ENCODE measurements around the gene MESD. TPM values are rescaled to one million over a fixed set of nuclear protein-coding genes. Genes with fewer than 3 reads are reported as not detected.

The MESD gene
- total RNA-seq, 1 experiment from 2014 or later, result 47.3 TPM

DNA sequence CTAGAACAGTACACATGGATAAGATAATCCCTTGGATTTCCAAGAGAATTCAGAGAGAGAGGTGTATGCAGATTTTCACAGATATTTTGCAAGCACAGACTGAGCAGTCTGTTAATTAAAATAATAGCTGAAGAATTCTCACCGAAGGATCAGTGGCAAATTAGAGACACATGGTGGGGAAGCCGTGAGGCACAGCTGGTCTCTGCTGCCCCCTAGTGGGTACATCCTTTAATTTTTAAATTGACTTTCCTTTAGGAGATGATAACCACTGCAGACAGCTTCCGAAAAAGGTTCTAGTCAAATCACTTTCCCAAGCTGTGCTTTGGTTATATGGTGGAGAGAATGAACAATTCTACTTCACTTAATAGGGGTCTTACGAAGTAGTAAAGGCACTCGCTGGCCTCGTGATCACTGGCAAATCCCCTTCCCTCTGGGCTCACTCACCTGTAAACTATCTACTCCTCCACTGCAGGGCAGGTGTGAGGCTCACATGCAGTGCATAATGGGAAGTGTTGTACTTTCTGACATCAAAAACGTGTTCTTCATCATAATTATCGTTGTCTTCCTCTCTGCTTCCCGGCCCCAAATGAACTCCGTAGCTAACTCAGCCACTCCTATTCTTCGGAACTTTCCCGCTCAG, 19.5 kb downstream of the MESD start:
- Mint-ChIP-seq H3K4me1 (ENCODE audit: low read depth, unreplicated experiment) (peaks cover 23% of the 10 kb centered on the region), H3K27ac (ENCODE audit: unreplicated experiment) (peak overlapping the region; percentile 46), H3K36me3 (ENCODE audit: insufficient read depth, unreplicated experiment) (peaks cover 31% of the 10 kb centered on the region), H3K9me3 (ENCODE audit: low read depth, unreplicated experiment) (no peaks in the 10 kb centered on the region), H3K27me3 (ENCODE audit: unreplicated experiment) (no peaks in the 10 kb centered on the region), H3K4me3 (ENCODE audit: low read depth, unreplicated experiment) (no peak overlapping the region)
- DNase-seq, result peak; percentile 84
- CTCF ChIA-PET, result interaction anchor here (0.6 to 2.2 kb wide), 13 partner anchors 11 to 404 kb away, joined by 3 to 27 read pairs (median 4); partner anchors contain the start of gene CEMIP
- BruUV-seq (replicated peaks), result no TSS peak
- intact Hi-C loops (cut with micrococcal nuclease; ENCODE audit: unreplicated experiment), result loop anchor here (1.0 to 5.0 kb wide), 7 partner anchors 113 to 515 kb away; no protein-coding TSS in a partner anchor
- peak; percentile 85 for TF ChIP-seq CTCF (IDR thresholded peaks at IDR 0.05; ENCODE audit: unreplicated experiment)

DNA sequence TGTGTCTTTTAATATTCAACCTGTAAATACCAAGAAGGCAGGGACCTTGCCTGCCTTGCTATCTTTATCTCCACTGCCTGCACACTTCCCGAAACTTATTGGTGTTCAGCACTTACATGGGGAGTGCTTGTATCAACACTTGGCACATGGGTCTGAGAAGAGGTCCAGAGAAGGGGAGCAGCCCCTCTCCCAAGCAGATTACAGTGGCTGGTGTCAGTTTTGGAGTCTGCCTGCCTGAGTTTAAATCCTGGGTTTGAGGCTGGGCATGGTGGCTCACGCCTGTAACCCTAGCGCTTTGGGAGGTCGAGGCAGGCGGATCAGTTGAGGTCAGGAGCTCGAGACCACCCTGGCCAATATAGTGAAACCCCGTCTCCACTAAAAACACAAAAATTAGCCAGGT, 20.3 kb downstream of the MESD start:
- BruUV-seq (replicated peaks), result no TSS peak
- intact Hi-C loops (cut with micrococcal nuclease; ENCODE audit: unreplicated experiment), result no loop called here

GRCh38 chr15:80967991-80968510, 21.6 kb downstream of the MESD start:
- Mint-ChIP-seq H3K4me3 (ENCODE audit: low read depth, unreplicated experiment) (no peak overlapping the region), H3K9me3 (ENCODE audit: low read depth, unreplicated experiment) (no peaks in the 10 kb centered on the region), H3K27me3 (ENCODE audit: unreplicated experiment) (no peaks in the 10 kb centered on the region), H3K36me3 (ENCODE audit: insufficient read depth, unreplicated experiment) (peaks cover 31% of the 10 kb centered on the region), H3K27ac (ENCODE audit: unreplicated experiment) (no peak overlapping the region), H3K4me1 (ENCODE audit: low read depth, unreplicated experiment) (peaks cover 23% of the 10 kb centered on the region)
- BruUV-seq (replicated peaks), result no TSS peak
- intact Hi-C loops (cut with micrococcal nuclease; ENCODE audit: unreplicated experiment), result no loop called here
- TF ChIP-seq CTCF (IDR thresholded peaks at IDR 0.05; ENCODE audit: unreplicated experiment), result no peak
- DNase-seq, result no peak
- CTCF ChIA-PET, result no interaction called here

More for the DNA sequence above, 20.3 kb downstream of the MESD start:
- H3K27me3 Mint-ChIP-seq (ENCODE audit: unreplicated experiment), result no peaks in the 10 kb centered on the region
- H3K4me3 Mint-ChIP-seq (ENCODE audit: low read depth, unreplicated experiment), result no peak overlapping the region
- no peak overlapping the region for H3K27ac Mint-ChIP-seq (ENCODE audit: unreplicated experiment)
- H3K36me3 Mint-ChIP-seq (ENCODE audit: insufficient read depth, unreplicated experiment), result peaks cover 32% of the 10 kb centered on the region
- CTCF ChIA-PET, result interaction anchor here (0.6 to 2.2 kb wide), 9 partner anchors 10 to 404 kb away, joined by 3 to 27 read pairs (median 4); partner anchors contain the start of gene CEMIP
- no peak for DNase-seq
- TF ChIP-seq CTCF (IDR thresholded peaks at IDR 0.05; ENCODE audit: unreplicated experiment), result no peak
- H3K9me3 Mint-ChIP-seq (ENCODE audit: low read depth, unreplicated experiment), result no peaks in the 10 kb centered on the region
- H3K4me1 Mint-ChIP-seq (ENCODE audit: low read depth, unreplicated experiment), result peaks cover 23% of the 10 kb centered on the region

- Mint-ChIP-seq H3K36me3 (ENCODE audit: insufficient read depth, unreplicated experiment) (peaks cover 31% of the 10 kb centered on the region), H3K4me1 (ENCODE audit: low read depth, unreplicated experiment) (peaks cover 23% of the 10 kb centered on the region), H3K27ac (ENCODE audit: unreplicated experiment) (no peak overlapping the region), H3K4me3 (ENCODE audit: low read depth, unreplicated experiment) (no peak overlapping the region), H3K27me3 (ENCODE audit: unreplicated experiment) (no peaks in the 10 kb centered on the region), H3K9me3 (ENCODE audit: low read depth, unreplicated experiment) (no peaks in the 10 kb centered on the region)
- no TSS peak for BruUV-seq (replicated peaks)
- CTCF ChIA-PET, result no interaction called here
- no peak for DNase-seq
- intact Hi-C loops (cut with micrococcal nuclease; ENCODE audit: unreplicated experiment), result no loop called here
- no peak for TF ChIP-seq CTCF (IDR thresholded peaks at IDR 0.05; ENCODE audit: unreplicated experiment)
Measured at GRCh38 chr15:80967451-80967850, 22.2 kb downstream of the MESD start.

Data from Calu3 (cell line).